ENCODE data around the gene NACC2.
"Not testable (repeated sequence)": the region's sequence is repeated elsewhere in the genome, so short reads cannot be mapped to it uniquely, and the experiment has no call there.

Gene NACC2

DNA sequence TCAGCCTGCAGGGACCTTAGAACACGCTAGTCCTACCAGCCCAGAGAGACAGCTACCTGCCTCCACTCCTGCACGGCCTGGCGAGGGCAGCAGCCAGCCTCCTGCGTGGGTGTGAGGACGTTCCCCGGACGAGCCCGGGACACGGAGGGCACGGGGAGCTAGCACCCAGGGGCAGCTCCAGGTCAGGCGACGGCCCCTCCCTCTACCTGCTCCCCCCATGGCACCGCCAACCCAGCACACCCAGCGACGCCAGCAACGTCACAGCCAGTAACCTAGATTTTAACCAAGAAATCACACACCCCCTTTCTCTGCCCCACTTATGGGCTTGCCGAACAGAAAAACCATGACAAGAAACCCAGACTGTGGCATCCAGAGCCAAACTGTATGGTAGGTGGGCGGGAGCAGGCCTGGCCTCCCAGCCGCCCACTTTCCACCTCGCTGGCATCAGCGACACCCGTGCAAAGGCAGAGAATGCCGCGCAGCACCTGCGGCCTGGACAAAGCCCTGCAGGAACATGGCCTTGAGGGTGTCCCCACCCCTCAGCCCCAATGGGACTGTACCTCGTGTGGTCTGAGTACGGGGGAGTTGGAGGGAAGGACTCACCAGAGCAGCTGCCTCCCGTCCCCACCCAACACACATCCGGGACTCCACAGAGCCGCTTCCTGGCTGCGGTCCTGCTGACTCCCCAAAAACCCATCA is 47.9 kb downstream of the NACC2 start:
- no peak for ATAC-seq
- no peak overlapping the region for H3K4me3 Mint-ChIP-seq
- peaks cover 4% of the 10 kb centered on the region for H3K4me1 Mint-ChIP-seq

DNA sequence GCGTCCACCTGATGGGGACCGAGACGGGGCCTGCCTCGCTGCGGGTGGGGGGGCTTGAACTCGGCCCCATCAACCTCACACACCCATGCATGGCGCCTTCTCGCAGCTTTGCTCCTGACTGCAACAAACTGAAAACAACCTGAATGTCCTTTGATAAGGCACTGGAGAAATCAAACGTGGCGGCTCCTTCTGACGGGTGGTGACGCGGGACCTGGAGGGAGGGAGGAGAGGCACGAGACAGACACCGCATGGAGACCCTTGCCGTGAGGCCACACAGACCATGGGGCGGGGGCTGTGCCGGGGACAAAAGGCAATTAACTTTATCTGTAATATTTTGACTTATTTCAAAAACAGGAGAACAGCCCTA is 48.6 kb downstream of the NACC2 start:
- DNase-seq: no peak
- H3K27me3 Mint-ChIP-seq: no peaks in the 10 kb centered on the region
- no peaks in the 10 kb centered on the region for H3K9me3 Mint-ChIP-seq
- no peak for ATAC-seq
- H3K4me1 Mint-ChIP-seq: no peaks in the 10 kb centered on the region
- H3K27ac Mint-ChIP-seq: no peak overlapping the region
- no peak overlapping the region for H3K4me3 Mint-ChIP-seq

More for the DNA sequence above, 47.9 kb downstream of the NACC2 start:
- no peak for DNase-seq
- Mint-ChIP-seq H3K27ac (peak overlapping the region in 1 of 2 donors; percentile 48), H3K9me3 (no peaks in the 10 kb centered on the region), H3K27me3 (peaks cover 5% of the 10 kb centered on the region)

DNA sequence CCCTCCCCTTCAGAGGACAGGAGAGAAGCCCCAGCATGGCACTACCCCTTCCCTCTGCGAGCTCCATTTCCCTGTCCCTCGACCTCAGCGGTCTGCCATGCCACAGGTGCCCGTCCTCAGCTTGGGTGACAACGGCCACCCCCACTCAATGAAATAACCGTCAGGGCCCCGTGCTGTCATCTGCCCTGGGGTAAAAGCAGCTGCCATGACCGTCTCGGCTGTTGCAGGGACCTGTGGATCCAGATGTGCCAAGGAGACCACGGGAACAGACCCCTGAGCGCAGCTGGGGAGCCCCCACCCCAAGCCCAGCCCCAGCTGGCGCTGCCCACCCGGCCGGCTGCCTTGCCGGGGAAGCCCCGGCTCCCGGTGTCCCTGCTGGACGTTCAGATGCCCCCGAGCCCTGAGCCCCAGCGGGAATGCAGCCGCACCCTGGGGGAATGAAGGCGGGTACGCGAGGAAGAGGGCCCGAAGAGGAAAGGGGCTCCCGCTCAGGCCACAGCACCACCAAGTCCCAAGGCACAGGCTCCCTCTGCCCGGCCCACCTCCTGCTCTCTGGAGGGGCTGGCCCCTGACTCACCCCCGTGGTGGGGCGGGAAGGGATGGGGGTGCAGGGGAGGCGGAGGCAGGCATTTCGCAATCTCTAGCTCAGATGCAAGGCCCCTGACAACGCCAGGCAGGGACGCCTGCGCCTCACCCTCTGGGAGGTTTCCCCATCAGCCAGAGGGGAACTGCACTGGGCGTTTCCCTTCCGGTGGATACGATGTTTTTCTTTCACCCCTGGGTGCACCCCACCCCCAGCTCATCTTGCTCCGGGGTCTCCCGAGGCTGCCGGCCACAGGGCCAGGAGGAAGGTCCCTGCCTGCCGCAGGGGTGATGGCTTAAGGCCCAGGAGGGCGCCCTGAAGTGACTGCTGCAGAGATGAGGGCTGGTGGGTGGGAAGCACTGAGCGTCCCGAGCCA is 49.2 kb downstream of the NACC2 start:
- ATAC-seq (no peak), DNase-seq (no peak)
- no peaks in the 10 kb centered on the region for H3K27me3 Mint-ChIP-seq

DNA sequence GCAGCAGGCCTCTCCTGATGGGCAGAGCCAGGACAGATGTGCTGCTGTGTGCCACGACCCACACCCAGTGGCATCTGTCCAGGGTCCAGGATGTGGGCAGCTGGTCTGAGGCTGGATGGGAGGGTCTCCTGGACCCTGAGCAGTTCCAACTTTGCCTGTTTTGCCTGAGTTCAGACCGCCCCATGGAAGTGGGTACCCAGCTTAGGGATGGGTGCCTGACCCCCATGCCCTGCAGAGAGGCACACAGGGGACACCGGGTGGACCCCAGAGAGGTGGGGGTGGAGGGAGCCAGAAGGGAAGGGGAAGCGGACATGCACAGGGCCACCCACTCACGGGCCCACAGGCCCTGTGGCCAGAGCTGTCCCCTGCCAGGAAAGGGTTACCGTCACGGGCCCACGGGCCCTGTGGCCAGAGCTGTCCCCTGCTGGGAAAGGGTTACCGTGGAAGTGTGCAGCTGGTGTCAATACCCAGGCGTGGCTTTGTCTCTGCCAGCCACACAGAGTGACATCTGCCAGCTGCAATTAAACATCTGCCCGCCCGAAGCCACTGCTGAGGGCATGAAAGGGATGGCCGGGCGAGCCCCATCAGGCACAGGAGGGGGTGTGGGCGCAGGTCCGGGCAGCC is 50.0 kb downstream of the NACC2 start:
- no peak for DNase-seq
- H3K4me1 Mint-ChIP-seq: no peaks in the 10 kb centered on the region
- H3K9me3 Mint-ChIP-seq: no peaks in the 10 kb centered on the region
- H3K27ac Mint-ChIP-seq: no peak overlapping the region
- H3K4me3 Mint-ChIP-seq: no peak overlapping the region
- no peak for ATAC-seq
- H3K27me3 Mint-ChIP-seq: no peaks in the 10 kb centered on the region

More for the DNA sequence above, 49.2 kb downstream of the NACC2 start:
- no peaks in the 10 kb centered on the region for H3K4me1 Mint-ChIP-seq
- H3K4me3 Mint-ChIP-seq: no peak overlapping the region
- no peaks in the 10 kb centered on the region for H3K9me3 Mint-ChIP-seq
- H3K27ac Mint-ChIP-seq: no peak overlapping the region

- H3K4me1 Mint-ChIP-seq: no peaks in the 10 kb centered on the region
- no peak for ATAC-seq
- no peak overlapping the region for H3K4me3 Mint-ChIP-seq
- no peak for DNase-seq
- no peak overlapping the region for H3K27ac Mint-ChIP-seq
- H3K27me3 Mint-ChIP-seq: no peaks in the 10 kb centered on the region
- peaks cover 5% of the 10 kb centered on the region in 2 donors for H3K9me3 Mint-ChIP-seq
Observed at GRCh38 chr9:136044207-136044970, 50.7 kb downstream of the NACC2 start.

DNA sequence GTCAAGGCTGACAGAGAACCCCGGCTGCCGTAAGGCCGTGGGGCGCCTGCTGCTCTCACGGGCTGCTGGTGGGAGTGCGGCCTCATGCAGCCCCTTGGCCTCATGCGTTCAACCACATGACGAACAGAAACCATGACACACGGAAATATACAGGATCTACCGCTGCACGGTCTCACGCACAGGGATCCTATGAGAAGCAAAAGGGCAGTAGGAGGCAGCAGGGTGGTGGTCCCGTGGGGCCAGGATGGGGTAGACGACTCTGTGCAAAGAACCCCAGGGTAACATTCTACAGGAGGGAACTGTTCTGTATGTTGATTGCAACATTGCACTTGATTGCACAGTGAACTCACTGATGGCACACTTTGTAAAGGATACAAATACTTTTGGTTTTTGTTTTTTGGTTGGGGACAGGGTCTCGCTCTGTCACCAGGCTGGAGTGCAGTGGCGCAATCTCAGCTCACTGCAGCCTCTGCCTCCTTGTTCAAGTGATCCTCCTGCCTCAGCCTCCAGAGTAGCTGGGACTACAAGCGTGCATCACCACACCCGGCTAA is 51.6 kb downstream of the NACC2 start:
- ATAC-seq (no peak), DNase-seq (no peak)
- no peak overlapping the region for H3K4me3 Mint-ChIP-seq
- no peak overlapping the region for H3K27ac Mint-ChIP-seq
- H3K9me3 Mint-ChIP-seq: peaks cover 11 to 14% of the 10 kb centered on the region in 2 donors
- H3K4me1 Mint-ChIP-seq: no peaks in the 10 kb centered on the region
- no peaks in the 10 kb centered on the region for H3K27me3 Mint-ChIP-seq

DNA sequence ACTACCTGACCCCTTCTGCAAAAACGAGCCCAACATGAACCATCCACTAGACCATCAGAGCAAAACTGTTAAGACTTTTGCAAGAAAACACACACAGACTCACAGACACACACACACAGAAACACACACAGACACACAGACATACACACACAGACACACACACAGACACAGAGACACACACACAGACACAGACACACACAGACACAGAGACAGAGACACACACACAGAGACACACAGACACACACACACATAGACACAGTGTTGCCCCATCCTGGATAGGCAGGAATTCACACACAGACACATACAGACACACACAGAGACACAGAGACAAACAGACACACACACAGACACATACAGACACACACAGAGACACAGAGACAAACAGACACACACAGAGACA is 52.5 kb downstream of the NACC2 start:
- no peak for ATAC-seq
- H3K27me3 Mint-ChIP-seq: no peaks in the 10 kb centered on the region
- H3K4me1 Mint-ChIP-seq: no peaks in the 10 kb centered on the region
- no peak for DNase-seq
- peaks cover 16 to 24% of the 10 kb centered on the region in 2 donors for H3K9me3 Mint-ChIP-seq
- H3K27ac Mint-ChIP-seq: no peak overlapping the region
- no peak overlapping the region for H3K4me3 Mint-ChIP-seq

DNA sequence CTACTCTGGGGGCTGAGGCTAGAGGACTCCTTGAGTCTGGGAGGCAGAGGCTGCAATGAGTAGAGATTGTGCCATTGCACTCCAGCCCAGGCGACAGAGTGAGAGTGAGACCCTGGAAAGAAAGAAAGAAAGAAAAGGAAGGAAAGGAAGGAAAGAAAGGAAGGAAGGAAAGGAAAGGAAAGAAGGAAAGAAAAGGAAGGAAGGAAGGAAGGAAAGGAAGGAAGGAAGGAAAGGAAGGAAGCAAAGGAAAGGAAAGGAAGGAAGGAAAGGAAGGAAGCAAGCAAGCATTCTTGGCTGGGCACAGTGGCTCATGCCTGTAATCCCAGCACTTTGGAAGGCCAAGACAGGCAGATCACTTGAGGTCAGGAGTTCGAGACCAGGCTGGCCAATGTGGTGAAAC is 54.2 kb downstream of the NACC2 start:
- H3K9me3 Mint-ChIP-seq: peaks cover 26 to 37% of the 10 kb centered on the region in 2 donors
- not testable (repeated sequence) for H3K4me3 Mint-ChIP-seq, DNase-seq, H3K27me3 Mint-ChIP-seq, ATAC-seq, H3K4me1 Mint-ChIP-seq
- H3K27ac Mint-ChIP-seq: peak overlapping the region in 1 of 2 donors; percentile 1

GRCh38 chr9:136039488-136039887 is 55.6 kb downstream of the NACC2 start:
- Mint-ChIP-seq H3K27me3 (no peaks in the 10 kb centered on the region), H3K27ac (no peak overlapping the region), H3K4me1 (no peaks in the 10 kb centered on the region), H3K9me3 (peaks cover 26 to 37% of the 10 kb centered on the region in 2 donors), H3K4me3 (no peak overlapping the region)
- no peak for DNase-seq
- no peak for ATAC-seq

DNA sequence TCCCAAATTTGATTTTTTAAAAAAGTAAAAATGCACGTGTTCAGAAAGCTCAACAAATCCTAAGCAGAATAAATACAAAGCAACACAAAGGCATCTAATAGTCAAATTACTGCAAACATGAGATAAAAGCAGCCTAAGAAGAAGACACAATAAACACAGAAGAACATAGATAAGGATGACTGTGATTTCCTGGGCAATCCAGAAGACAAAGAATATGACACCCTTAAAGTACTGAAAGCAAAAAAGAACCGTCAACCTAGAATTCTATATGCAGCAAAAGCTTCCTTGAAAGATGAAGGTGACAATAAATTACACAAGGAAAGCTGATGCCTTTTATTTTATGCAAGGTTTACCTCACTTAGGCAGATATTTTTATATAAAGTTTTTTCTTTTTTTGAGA is 58.2 kb downstream of the NACC2 start:
- H3K27me3 Mint-ChIP-seq: no peaks in the 10 kb centered on the region
- ATAC-seq (no peak), DNase-seq (no peak)
- H3K9me3 Mint-ChIP-seq: peaks cover 26 to 37% of the 10 kb centered on the region in 2 donors
- H3K4me3 Mint-ChIP-seq: no peak overlapping the region
- H3K27ac Mint-ChIP-seq: no peak overlapping the region
- no peaks in the 10 kb centered on the region for H3K4me1 Mint-ChIP-seq

- no peaks in the 10 kb centered on the region for H3K27me3 Mint-ChIP-seq
- H3K27ac Mint-ChIP-seq: no peak overlapping the region
- no peaks in the 10 kb centered on the region for H3K4me1 Mint-ChIP-seq
- H3K9me3 Mint-ChIP-seq: peaks cover 26 to 37% of the 10 kb centered on the region in 2 donors
- no peak for DNase-seq
- H3K4me3 Mint-ChIP-seq: no peak overlapping the region
- ATAC-seq: no peak
Observed at GRCh38 chr9:136036050-136036449, 59.0 kb downstream of the NACC2 start.

- Mint-ChIP-seq H3K9me3 (peaks cover 10 to 12% of the 10 kb centered on the region in 2 donors), H3K4me3 (no peak overlapping the region), H3K27ac (no peak overlapping the region), H3K27me3 (no peaks in the 10 kb centered on the region), H3K4me1 (no peaks in the 10 kb centered on the region)
- DNase-seq (no peak), ATAC-seq (no peak)
Observed at GRCh38 chr9:136031741-136032730, 63.1 kb downstream of the NACC2 start.

DNA sequence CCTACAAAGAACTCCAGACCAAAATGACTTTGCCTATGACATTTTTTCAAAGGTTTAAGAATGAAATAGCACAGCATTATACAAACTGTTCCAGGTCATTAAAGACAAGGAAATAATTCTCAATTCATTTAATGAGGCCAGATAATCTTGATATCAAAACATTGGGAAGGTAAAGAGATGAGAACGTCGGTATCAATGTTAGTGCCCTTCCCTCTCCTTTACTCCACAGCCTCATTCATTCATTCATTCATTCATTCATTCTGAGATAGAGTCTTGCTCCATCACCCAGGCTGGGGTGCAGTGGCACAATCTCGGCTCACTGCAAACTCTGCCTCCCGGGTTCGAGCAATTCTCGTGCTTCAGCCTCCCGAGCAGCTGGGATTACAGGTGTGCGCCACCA is 64.0 kb downstream of the NACC2 start:
- Mint-ChIP-seq H3K9me3 (peaks cover 2 to 3% of the 10 kb centered on the region in 2 donors), H3K4me1 (no peaks in the 10 kb centered on the region), H3K27me3 (no peaks in the 10 kb centered on the region), H3K27ac (no peak overlapping the region), H3K4me3 (no peak overlapping the region)
- DNase-seq: no peak
- ATAC-seq: no peak

- no peaks in the 10 kb centered on the region for H3K4me1 Mint-ChIP-seq
- H3K9me3 Mint-ChIP-seq: no peaks in the 10 kb centered on the region
- H3K27ac Mint-ChIP-seq: no peak overlapping the region
- DNase-seq (no peak), ATAC-seq (no peak)
- no peak overlapping the region for H3K4me3 Mint-ChIP-seq
- no peaks in the 10 kb centered on the region for H3K27me3 Mint-ChIP-seq
Observed at GRCh38 chr9:136029556-136029955, 65.5 kb downstream of the NACC2 start.
